T1000 (cell line): ENCODE data around the gene BAG3.
"Not testable (repeated sequence)": the region's sequence is repeated elsewhere in the genome, so short reads cannot be mapped to it uniquely, and the experiment has no call there.

Experiments
- DNase-seq: peaks from one replicate; lab custom pipeline; 2025; ENCODE audit warnings: mixed read lengths; lab: John Stamatoyannopoulos, UW

Gene BAG3

GRCh38 chr10:119650692-119651513 is at the start of gene BAG3:
TSS of gene BAG3 (plus strand) at chr10:119651380. CDS start at chr10:119651676, 296 bp downstream.
- peak; percentile 92 for DNase-seq

- DNase-seq = no peak
Measured at GRCh38 chr10:119602241-119603095, 48.7 kb upstream of the BAG3 start.

- no peak for DNase-seq
Measured at GRCh38 chr10:119604468-119604867, 46.7 kb upstream of the BAG3 start.

GRCh38 chr10:119608316-119609155 is 42.6 kb upstream of the BAG3 start:
- no peak for DNase-seq

- no peak for DNase-seq
Measured at GRCh38 chr10:119609516-119609915, 41.7 kb upstream of the BAG3 start.

- DNase-seq = no peak
Measured at GRCh38 chr10:119611433-119611832, 39.7 kb upstream of the BAG3 start.

- DNase-seq = no peak
Measured at GRCh38 chr10:119613741-119614140, 37.4 kb upstream of the BAG3 start.

GRCh38 chr10:119614686-119615085 is 36.5 kb upstream of the BAG3 start:
- DNase-seq = no peak

GRCh38 chr10:119616882-119617570 is 34.2 kb upstream of the BAG3 start:
- no peak for DNase-seq

GRCh38 chr10:119619215-119619614 is 32.0 kb upstream of the BAG3 start:
- DNase-seq = no peak

- DNase-seq = not testable (repeated sequence)
Measured at GRCh38 chr10:119619811-119620210, 31.4 kb upstream of the BAG3 start.

- no peak for DNase-seq
Measured at GRCh38 chr10:119620241-119621077, 30.7 kb upstream of the BAG3 start.

GRCh38 chr10:119621078-119621384 is 30.1 kb upstream of the BAG3 start:
- no peak for DNase-seq

- DNase-seq = no peak
Measured at GRCh38 chr10:119625570-119626280, 25.5 kb upstream of the BAG3 start.

GRCh38 chr10:119630300-119630699 is 20.9 kb upstream of the BAG3 start:
- no peak for DNase-seq

- DNase-seq = no peak
Measured at GRCh38 chr10:119633538-119634218, 17.5 kb upstream of the BAG3 start.

GRCh38 chr10:119634219-119634544 is 17.0 kb upstream of the BAG3 start:
- DNase-seq = no peak

- no peak for DNase-seq
Measured at GRCh38 chr10:119637631-119638030, 13.5 kb upstream of the BAG3 start.

- DNase-seq = no peak
Measured at GRCh38 chr10:119638982-119639381, 12.2 kb upstream of the BAG3 start.

- DNase-seq = no peak
Measured at GRCh38 chr10:119640384-119640783, 10.8 kb upstream of the BAG3 start.
